ENCODE results near the gene DDX59.

GRCh38 chr1:200673952-200674823, 4.5 kb upstream of the DDX59 start:
- TF ChIP-seq CTCF (IDR thresholded peaks at IDR 0.05) (no peak), POLR2A (IDR thresholded peaks at IDR 0.05) (no peak)
